ENCODE results near the gene SARM1.

SARM1 gene

GRCh38 chr17:28390141-28390540 lies 18.6 kb downstream of the SARM1 start:
- TF ChIP-seq ZBTB7A (IDR thresholded peaks at IDR 0.05; ENCODE audit: low read depth) (no peak), USF1 (IDR thresholded peaks at IDR 0.05) (no peak), REST (IDR thresholded peaks at IDR 0.05; ENCODE audit: low read depth) (no peak), FOXM1 (IDR thresholded peaks at IDR 0.05; ENCODE audit: borderline replicate concordance, low read depth) (no peak), EGR1 (IDR thresholded peaks at IDR 0.05) (no peak), TEAD4 (IDR thresholded peaks at IDR 0.05) (no peak), RAD21 (IDR thresholded peaks at IDR 0.05; ENCODE audit: low read depth) (no peak), NFIC (IDR thresholded peaks at IDR 0.05) (no peak), YY1 (IDR thresholded peaks at IDR 0.05; ENCODE audit: low read depth) (no peak), EP300 (IDR thresholded peaks at IDR 0.05; ENCODE audit: borderline replicate concordance) (no peak)

- TF ChIP-seq REST (IDR thresholded peaks at IDR 0.05; ENCODE audit: low read depth) = no peak
- TF ChIP-seq TCF12 (IDR thresholded peaks at IDR 0.05; ENCODE audit: low read depth) = no peak
- TF ChIP-seq EP300 (IDR thresholded peaks at IDR 0.05; ENCODE audit: borderline replicate concordance) = no peak
- TF ChIP-seq TEAD4 (IDR thresholded peaks at IDR 0.05) = no peak
- TF ChIP-seq MAX (IDR thresholded peaks at IDR 0.05) = no peak
- no peak for TF ChIP-seq CEBPB (IDR thresholded peaks at IDR 0.05)
- TF ChIP-seq CREB1 (IDR thresholded peaks at IDR 0.05; ENCODE audit: low read depth) = no peak
- TF ChIP-seq ZBTB7A (IDR thresholded peaks at IDR 0.05; ENCODE audit: low read depth) = no peak
- no peak for TF ChIP-seq YY1 (IDR thresholded peaks at IDR 0.05; ENCODE audit: low read depth)
- no peak for TF ChIP-seq FOXM1 (IDR thresholded peaks at IDR 0.05; ENCODE audit: borderline replicate concordance, low read depth)
- no peak for TF ChIP-seq USF1 (IDR thresholded peaks at IDR 0.05)
- TF ChIP-seq NFIC (IDR thresholded peaks at IDR 0.05) = no peak
- no peak for TF ChIP-seq TAF1 (IDR thresholded peaks at IDR 0.05; ENCODE audit: low read depth)
- TF ChIP-seq EGR1 (IDR thresholded peaks at IDR 0.05) = no peak
- no peak for TF ChIP-seq RAD21 (IDR thresholded peaks at IDR 0.05; ENCODE audit: low read depth)
These were observed 19.1 kb downstream of the SARM1 start for GRCh38 chr17:28390563-28390962.

GRCh38 chr17:28390984-28391383 lies 19.5 kb downstream of the SARM1 start:
- TF ChIP-seq TAF1 (IDR thresholded peaks at IDR 0.05; ENCODE audit: low read depth) (no peak), EP300 (IDR thresholded peaks at IDR 0.05; ENCODE audit: borderline replicate concordance) (no peak), FOXM1 (IDR thresholded peaks at IDR 0.05; ENCODE audit: borderline replicate concordance, low read depth) (no peak)

- no peak for TF ChIP-seq USF1 (IDR thresholded peaks at IDR 0.05)
- TF ChIP-seq EP300 (IDR thresholded peaks at IDR 0.05; ENCODE audit: borderline replicate concordance) = no peak
- no peak for TF ChIP-seq TEAD4 (IDR thresholded peaks at IDR 0.05)
These were observed 19.9 kb downstream of the SARM1 start for GRCh38 chr17:28391401-28391800.

- TF ChIP-seq CREB1 (IDR thresholded peaks at IDR 0.05; ENCODE audit: low read depth) (no peak), TEAD4 (IDR thresholded peaks at IDR 0.05) (no peak), CEBPB (IDR thresholded peaks at IDR 0.05) (no peak), MAX (IDR thresholded peaks at IDR 0.05) (no peak), YY1 (IDR thresholded peaks at IDR 0.05; ENCODE audit: low read depth) (no peak), REST (IDR thresholded peaks at IDR 0.05; ENCODE audit: low read depth) (no peak), ZBTB7A (IDR thresholded peaks at IDR 0.05; ENCODE audit: low read depth) (no peak), FOXM1 (IDR thresholded peaks at IDR 0.05; ENCODE audit: borderline replicate concordance, low read depth) (no peak), RAD21 (IDR thresholded peaks at IDR 0.05; ENCODE audit: low read depth) (no peak), EP300 (IDR thresholded peaks at IDR 0.05; ENCODE audit: borderline replicate concordance) (no peak), USF1 (IDR thresholded peaks at IDR 0.05) (no peak), NFIC (IDR thresholded peaks at IDR 0.05) (no peak), TCF12 (IDR thresholded peaks at IDR 0.05; ENCODE audit: low read depth) (no peak), TAF1 (IDR thresholded peaks at IDR 0.05; ENCODE audit: low read depth) (no peak), EGR1 (IDR thresholded peaks at IDR 0.05) (no peak)
These were observed 21.0 kb downstream of the SARM1 start for GRCh38 chr17:28392491-28392890.
